HG03460 (cell line): ENCODE results near the gene PCBP3.
"Not testable (repeated sequence)": the region's sequence is repeated elsewhere in the genome, so short reads cannot be mapped to it uniquely, and the experiment has no call there.

ENCODE experiments used
- ATAC-seq: cut with Tn5 transposase; IDR thresholded peaks from one replicate; pipeline ENCODE4 v1.9.1; 2021; ENCODE audit not compliant: unreplicated experiment

PCBP3 gene

DNA sequence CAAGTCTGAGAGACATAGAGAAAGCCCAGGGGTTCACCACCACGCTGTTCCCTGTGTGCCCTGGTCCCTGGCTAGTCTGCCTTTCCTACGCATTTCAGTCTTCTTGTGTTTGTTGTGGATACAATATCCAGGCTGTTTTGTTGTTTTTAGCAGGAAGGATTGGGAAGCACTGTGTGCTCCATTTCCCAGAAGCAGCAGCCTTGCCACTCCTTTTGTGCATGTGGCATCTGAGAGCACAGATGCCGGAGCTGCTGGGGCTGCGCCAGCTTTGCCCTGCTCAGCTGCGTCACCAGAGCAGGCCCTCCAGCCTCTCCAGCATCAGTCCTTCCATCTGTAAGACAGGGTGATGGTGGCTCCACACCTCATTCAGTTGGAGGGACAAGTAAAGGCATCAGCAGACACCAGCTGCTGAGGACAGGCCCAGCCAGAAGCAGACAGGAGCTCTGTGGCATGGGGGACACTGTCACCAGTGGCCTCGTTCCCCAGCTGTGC lies 243.6 kb downstream of the PCBP3 start:
- ATAC-seq, result no peak

GRCh38 chr21:45887788-45888187 lies 244.3 kb downstream of the PCBP3 start:
- no peak for ATAC-seq

- ATAC-seq, result no peak
Measured at GRCh38 chr21:45888386-45889009, 245.0 kb downstream of the PCBP3 start.

DNA sequence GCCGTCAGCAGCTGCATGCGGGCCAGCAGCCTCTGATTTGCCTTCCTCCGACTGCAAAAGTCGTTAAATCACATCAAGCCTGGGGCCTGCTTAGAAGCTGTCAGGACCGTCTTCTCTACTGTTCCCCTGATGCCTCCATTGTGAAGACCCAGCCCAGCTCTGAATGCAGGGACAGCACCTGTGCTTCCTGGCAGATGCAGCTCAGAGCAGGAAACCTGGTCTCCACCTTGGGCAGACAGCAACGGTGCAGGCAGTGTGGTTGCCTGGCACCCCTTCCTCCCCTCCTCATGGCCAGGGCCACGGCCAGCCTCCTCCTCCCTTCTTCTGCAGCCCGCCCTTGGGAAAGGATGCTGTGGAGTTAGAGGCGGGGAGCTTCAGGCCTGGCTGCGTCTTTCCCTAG lies 245.7 kb downstream of the PCBP3 start:
- no peak for ATAC-seq

GRCh38 chr21:45889961-45890360 lies 246.4 kb downstream of the PCBP3 start:
- no peak for ATAC-seq

DNA sequence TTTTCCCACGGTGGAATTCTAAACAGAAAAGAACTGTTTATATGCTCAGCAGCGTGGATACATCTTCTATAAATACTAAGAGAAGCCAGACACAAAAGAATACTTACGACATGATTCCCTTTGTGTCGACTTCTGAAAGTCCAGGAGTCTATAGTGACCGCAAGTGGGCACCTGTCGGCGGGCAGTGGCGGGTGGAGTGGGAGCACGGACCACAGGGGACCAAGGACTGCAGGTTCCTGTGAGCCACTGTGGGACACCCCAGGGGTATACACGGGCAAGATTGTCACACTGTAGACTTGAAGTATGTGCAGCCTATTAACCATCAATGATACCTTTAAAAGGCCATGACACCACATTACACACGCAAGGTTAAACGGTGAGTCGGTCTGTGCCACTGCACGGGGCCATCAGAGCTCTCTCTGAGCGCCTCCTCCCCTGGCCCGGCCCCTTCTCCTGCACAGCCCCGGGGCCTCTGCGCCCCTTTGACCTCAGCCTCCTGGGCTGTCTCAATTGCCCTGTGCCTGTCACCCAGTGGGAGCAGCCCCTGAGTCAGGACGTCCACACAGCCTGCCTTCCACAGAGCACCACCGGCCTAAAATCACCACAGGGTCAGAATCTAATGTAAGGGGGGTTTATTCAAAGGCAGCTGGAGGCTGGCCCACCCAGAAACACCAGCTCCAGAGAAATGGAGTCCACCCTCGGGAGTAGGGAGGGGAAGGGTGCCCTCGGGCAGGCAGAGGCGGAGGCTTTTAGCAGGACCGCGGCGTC lies 248.0 kb downstream of the PCBP3 start:
- ATAC-seq, result no peak

GRCh38 chr21:45892156-45892915 lies 248.8 kb downstream of the PCBP3 start:
- ATAC-seq, result no peak

DNA sequence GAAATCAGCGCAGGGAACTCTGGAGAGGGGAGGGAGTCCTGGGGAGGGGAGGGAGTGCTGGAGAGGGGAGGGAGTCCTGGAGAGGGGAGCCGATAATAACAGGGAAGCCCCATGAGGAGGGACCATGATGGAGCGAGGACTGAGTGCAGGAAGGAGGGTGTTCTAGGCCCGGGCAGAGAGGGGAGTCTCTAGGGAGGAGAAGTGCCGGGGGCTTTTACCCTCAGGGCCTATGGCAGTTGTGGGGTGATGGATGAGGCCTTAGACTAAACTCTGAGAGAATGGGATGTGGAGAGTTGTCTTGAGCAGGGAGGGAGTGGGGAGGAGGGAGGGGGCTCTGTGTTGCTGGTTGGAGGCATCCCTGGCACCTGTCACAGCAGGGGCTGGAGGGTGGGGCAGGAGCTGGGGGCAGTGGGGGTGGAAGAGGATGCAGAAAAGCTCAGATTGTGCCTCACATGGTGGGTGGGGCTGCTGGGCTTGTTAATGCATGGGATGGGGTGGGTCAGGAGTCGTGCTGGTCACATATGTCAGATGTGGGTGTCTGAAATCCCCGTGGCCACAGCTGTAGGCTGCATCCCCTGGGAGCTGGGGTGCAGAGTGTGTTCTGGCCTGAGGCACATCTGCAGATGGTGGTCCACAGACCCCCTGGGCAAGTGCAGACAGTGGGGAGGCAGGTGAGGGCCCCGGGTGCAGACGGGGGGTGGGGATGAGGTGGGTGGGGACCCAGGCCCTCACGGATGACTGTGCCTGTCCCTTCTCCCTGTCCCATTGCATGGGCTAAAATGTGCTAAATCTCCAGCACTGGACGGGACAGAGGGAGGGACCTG lies 249.6 kb downstream of the PCBP3 start:
- ATAC-seq, result no peak

DNA sequence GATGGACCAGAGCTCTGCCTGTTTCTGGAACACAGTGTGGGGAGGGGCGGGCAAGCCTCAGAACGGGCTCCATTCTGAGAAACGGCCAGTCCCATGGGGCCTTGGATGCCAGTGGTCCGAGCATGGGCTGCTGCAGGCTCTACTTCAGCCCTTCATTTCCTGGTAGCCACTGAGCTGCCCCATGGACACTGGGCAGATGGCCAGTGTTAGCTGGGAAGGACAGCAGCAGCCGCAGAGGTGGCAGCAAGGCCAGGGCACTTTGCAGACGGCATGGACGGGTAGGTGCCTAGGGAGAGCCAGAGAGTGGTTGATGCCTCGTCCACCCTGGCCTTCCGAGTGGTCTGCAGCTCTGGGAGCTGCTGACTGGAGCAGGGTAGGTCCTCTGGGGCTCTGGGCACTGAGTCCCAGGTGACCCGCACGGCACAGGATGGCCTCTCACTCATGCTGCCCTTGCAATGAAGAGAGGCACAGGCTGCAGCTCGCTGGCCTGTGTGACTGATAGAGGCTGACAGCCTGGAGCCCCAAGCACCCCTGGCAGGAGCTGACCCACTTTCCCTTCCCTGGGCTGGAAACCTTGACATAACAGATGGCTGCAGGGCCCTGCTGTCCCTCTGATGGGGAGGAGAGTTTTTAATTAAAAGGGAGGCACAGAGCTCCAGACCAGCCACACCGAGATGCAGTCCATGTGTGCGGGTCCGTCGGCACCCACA lies 250.4 kb downstream of the PCBP3 start:
- ATAC-seq, result no peak

DNA sequence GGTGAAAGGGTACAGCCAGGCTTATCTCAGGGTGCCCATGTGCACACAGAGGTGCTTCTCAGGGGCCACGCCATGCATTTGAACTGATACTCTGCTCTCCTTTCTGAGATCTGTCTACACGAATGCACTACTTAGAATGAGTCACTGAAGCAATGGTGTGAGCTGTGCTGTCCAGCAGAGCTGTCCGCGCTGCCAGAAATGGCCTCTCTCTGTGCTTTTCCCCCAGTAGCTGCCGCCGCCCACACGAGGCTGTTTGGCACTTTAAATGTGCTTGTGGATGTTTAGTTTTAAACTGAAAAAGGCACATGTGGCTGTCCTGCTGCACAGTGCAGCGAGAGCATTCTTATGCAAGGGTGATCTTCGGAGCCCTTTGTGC lies 250.9 kb downstream of the PCBP3 start:
- no peak for ATAC-seq

DNA sequence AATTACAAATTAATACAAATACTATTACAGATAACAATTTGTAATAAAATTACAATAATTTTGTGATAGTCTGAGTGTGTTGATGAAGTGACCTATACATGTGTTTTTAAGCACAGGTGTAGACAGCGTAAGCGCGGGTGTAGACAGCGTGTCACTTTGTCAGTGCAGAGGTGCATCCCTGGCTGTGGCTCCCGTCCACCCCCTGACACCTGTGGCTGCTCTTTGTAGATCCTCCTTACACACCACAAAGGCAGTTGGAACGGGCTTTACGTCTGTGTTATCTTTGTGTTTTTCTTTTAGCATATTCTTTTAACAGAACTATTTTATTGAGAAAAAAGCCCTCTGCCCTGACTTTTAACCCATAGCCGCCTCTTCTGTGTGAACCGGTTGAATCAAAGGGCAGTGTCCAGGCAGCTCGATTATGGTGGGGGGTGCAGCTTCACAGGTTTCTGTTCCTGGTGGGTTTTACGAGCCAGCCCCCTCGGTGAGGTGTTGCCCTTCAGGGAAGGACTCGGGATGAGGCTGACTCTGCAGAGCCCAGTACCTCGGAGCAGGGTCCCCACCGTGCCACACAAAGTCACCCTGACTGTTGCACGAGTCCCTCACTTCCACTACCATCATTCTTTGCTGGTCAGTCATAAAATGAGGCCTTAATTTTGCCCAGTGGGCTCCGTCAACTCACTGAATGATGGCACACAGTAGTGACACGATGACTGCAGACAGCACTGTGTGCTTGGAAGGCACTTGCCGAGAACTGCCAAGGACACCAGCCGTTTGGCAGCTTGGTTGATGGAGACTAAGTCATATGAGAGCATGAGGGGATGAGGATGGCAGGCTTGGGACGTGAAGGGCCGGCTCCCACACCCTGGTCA lies 251.6 kb downstream of the PCBP3 start:
- ATAC-seq, result no peak

- no peak for ATAC-seq
Measured at GRCh38 chr21:45895778-45896370, 252.3 kb downstream of the PCBP3 start.

- ATAC-seq, result not testable (repeated sequence)
Measured at GRCh38 chr21:45896431-45896830, 252.9 kb downstream of the PCBP3 start.

GRCh38 chr21:45897191-45898027 lies 253.9 kb downstream of the PCBP3 start:
- no peak for ATAC-seq

GRCh38 chr21:45898028-45898350 lies 254.5 kb downstream of the PCBP3 start:
- no peak for ATAC-seq

GRCh38 chr21:45898781-45899180 lies 255.3 kb downstream of the PCBP3 start:
- ATAC-seq, result no peak

GRCh38 chr21:45899317-45900033 lies 255.9 kb downstream of the PCBP3 start:
- no peak for ATAC-seq
